ENCODE measurements around the gene SSTR5.

GRCh38 chr16:1108299-1109252, 36.0 kb downstream of the SSTR5 start:
- TF ChIP-seq CTCF (IDR thresholded peaks at IDR 0.05; ENCODE audit: low read length), result no peak
- TF ChIP-seq EZH2 (optimal IDR thresholded peaks at IDR 0.05; ENCODE audit: low read depth, low read length), result no peak
